Panc1 (cell line): ENCODE measurements around the gene HESX1. TPM values are rescaled to one million over a fixed set of nuclear protein-coding genes. Genes with fewer than 3 reads are reported as not detected.

Source experiments
- ATAC-seq: fragments of 200-7000 bp; cut with Tn5 transposase; 2 replicates; pipeline ENCODE4 v1.9.1; 2020; ENCODE audit warnings: mild to moderate bottlenecking, moderate library complexity
- BruUV-seq: library from RNA; stranded (reverse); fragments of 400-500 nt; replicated peaks from 2 replicates; lab custom pipeline; 2021; lab: Mats Ljungman, UMichigan
- CTCF ChIA-PET: fragments of 300-600 bp; sonication (Branson Sonifier 250); formaldehyde crosslinking; loops from one replicate; lab custom pipeline; 2022; ENCODE audit warnings: antibody characterized with exemption; lab: Charles Lee
- POLR2A ChIA-PET: fragments of 300-600 bp; sonication (Branson Sonifier 250); formaldehyde crosslinking; loops from one replicate; lab custom pipeline; 2022; ENCODE audit warnings: antibody characterized with exemption; lab: Charles Lee
- DNase-seq: peaks from one replicate; pipeline ENCODE4 v3.0.0-alpha.2; 2010; ENCODE audit warnings: low read depth, low spot score
- H3K27ac ChIP-seq: 2 replicates; pipeline ENCODE4 v1.5.1; 2011; ENCODE audit warnings: mild to moderate bottlenecking, low read length, inconsistent platforms
- H3K27me3 ChIP-seq: fragments of 200-500 bp; sonication (Bioruptor generic); 2 replicates; pipeline ENCODE4 v1.6.0; 2014; ENCODE audit warnings: low read length, inconsistent platforms; ENCODE audit not compliant: control insufficient read depth, insufficient read depth
- H3K36me3 ChIP-seq: fragments of 200-500 bp; sonication (Bioruptor generic); 2 replicates; pipeline ENCODE4 v1.5.1; 2014; ENCODE audit warnings: inconsistent platforms, mild to moderate bottlenecking, low read length, moderate library complexity; ENCODE audit not compliant: control insufficient read depth, insufficient read depth
- H3K4me1 ChIP-seq: 2 replicates; pipeline ENCODE4 v1.5.1; 2011; ENCODE audit warnings: inconsistent platforms, mild to moderate bottlenecking, low read length, moderate library complexity; ENCODE audit not compliant: control insufficient read depth, insufficient read depth
- H3K4me3 ChIP-seq, 2 experiments: 2 replicates each; pipeline ENCODE4 v1.5.1; 2011 to 2012; ENCODE audit warnings: low read depth in 2 of 2, low read length in 2 of 2, mild to moderate bottlenecking in 2 of 2, inconsistent platforms in 1 of 2, moderate library complexity in 1 of 2
- H3K9me3 ChIP-seq: fragments of 200-500 bp; sonication (Bioruptor generic); 2 replicates; pipeline ENCODE4 v1.5.1; 2014; ENCODE audit warnings: low read depth, mild to moderate bottlenecking, inconsistent platforms, low read length, moderate library complexity; ENCODE audit not compliant: control insufficient read depth, insufficient read depth
- POLR2AphosphoS5 ChIP-seq: IDR thresholded peaks from 2 replicates; pipeline ENCODE4 v1.6.1; 2012; ENCODE audit warnings: mild to moderate bottlenecking, low read depth, low read length, moderate library complexity
- SIN3A ChIP-seq: IDR thresholded peaks from 2 replicates; pipeline ENCODE4 v1.6.1; 2012; ENCODE audit warnings: low read depth, mild to moderate bottlenecking, low read length, moderate library complexity, borderline replicate concordance; ENCODE audit not compliant: insufficient read depth
- TCF7L2 ChIP-seq: IDR thresholded peaks from 2 replicates; pipeline ENCODE4 v1.6.1; 2011; ENCODE audit warnings: mild to moderate bottlenecking, low read depth, low read length, inconsistent platforms
- in situ Hi-C: cut with HindIII; loops from 2 replicates; pipeline ENCODE4 v1.10.0; 2016; ENCODE audit warnings: low sequenced_read_pairs, low pct_unique_long_range_greater_than_20kb
- intact Hi-C: fragments of 100-400 bp; cut with micrococcal nuclease; formaldehyde crosslinking; loops from one replicate; pipeline ENCODE4 v1.10.0; 2022; ENCODE audit not compliant: unreplicated experiment
- total RNA-seq: library from RNA; stranded (reverse); gene quantifications from one replicate; pipeline ENCODE4 v1.2.1, GENCODE V29; 2021; ENCODE audit not compliant: unreplicated experiment
- TF ChIP-seq, protein P1 (sequence below): fragments of 450-650 bp; IDR thresholded peaks from 2 replicates; pipeline ENCODE4 v1.5.1; 2017; ENCODE audit warnings: mild to moderate bottlenecking
- TF ChIP-seq, protein P2 (sequence below), 2 experiments: IDR thresholded peaks; 2 replicates each; pipeline ENCODE4 v1.6.1; 2011 to 2012; ENCODE audit warnings: low read depth in 2 of 2, control low read depth in 1 of 2, low read length in 1 of 2, mild to moderate bottlenecking in 1 of 2, moderate library complexity in 1 of 2; ENCODE audit not compliant: insufficient read depth in 1 of 2

Gene HESX1
- total RNA-seq, 1 experiment from 2014 or later, result 1.1 TPM

DNA sequence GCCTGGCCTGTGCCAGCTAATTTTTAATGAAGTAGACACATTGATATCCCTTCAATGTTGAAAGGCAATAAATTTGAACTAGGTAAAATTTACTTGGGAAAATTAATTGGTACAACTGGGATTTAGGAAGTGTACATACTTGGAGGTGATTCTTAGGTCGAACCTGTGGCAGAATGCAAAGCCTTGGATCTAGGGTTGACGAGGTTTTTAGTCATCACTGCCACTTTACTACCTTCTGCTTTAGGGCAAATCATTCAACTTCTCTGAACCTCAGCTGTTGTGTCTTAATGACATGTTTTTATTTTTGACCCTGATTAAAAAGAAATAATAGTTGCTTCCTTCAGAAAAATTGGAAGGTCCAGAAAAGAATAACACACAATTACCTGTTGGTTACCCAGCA, 30.2 kb upstream of the HESX1 start:
- no peak for DNase-seq
- Histone ChIP-seq H3K27ac (0 out of 2 replicates have a peak overlapping the region, but pooled peaks have one; percentile 4), H3K9me3 (no peaks in the 10 kb centered on the region), H3K36me3 (no peaks in the 10 kb centered on the region; the same call in 1 of the 2 replicates), H3K4me1 (peaks cover 21% of the 10 kb centered on the region), H3K27me3 (no peaks in the 10 kb centered on the region), H3K4me3 (no peak overlapping the region)
- no TSS peak for BruUV-seq
- intact Hi-C loops, result no loop called here
- CTCF ChIA-PET, result no interaction called here
- TF ChIP-seq POLR2AphosphoS5 (no peak), SIN3A (no peak), TCF7L2 (no peak)
- TF ChIP-seq, protein P1, sequence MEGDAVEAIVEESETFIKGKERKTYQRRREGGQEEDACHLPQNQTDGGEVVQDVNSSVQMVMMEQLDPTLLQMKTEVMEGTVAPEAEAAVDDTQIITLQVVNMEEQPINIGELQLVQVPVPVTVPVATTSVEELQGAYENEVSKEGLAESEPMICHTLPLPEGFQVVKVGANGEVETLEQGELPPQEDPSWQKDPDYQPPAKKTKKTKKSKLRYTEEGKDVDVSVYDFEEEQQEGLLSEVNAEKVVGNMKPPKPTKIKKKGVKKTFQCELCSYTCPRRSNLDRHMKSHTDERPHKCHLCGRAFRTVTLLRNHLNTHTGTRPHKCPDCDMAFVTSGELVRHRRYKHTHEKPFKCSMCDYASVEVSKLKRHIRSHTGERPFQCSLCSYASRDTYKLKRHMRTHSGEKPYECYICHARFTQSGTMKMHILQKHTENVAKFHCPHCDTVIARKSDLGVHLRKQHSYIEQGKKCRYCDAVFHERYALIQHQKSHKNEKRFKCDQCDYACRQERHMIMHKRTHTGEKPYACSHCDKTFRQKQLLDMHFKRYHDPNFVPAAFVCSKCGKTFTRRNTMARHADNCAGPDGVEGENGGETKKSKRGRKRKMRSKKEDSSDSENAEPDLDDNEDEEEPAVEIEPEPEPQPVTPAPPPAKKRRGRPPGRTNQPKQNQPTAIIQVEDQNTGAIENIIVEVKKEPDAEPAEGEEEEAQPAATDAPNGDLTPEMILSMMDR, result no peak
- TF ChIP-seq, protein P2, sequence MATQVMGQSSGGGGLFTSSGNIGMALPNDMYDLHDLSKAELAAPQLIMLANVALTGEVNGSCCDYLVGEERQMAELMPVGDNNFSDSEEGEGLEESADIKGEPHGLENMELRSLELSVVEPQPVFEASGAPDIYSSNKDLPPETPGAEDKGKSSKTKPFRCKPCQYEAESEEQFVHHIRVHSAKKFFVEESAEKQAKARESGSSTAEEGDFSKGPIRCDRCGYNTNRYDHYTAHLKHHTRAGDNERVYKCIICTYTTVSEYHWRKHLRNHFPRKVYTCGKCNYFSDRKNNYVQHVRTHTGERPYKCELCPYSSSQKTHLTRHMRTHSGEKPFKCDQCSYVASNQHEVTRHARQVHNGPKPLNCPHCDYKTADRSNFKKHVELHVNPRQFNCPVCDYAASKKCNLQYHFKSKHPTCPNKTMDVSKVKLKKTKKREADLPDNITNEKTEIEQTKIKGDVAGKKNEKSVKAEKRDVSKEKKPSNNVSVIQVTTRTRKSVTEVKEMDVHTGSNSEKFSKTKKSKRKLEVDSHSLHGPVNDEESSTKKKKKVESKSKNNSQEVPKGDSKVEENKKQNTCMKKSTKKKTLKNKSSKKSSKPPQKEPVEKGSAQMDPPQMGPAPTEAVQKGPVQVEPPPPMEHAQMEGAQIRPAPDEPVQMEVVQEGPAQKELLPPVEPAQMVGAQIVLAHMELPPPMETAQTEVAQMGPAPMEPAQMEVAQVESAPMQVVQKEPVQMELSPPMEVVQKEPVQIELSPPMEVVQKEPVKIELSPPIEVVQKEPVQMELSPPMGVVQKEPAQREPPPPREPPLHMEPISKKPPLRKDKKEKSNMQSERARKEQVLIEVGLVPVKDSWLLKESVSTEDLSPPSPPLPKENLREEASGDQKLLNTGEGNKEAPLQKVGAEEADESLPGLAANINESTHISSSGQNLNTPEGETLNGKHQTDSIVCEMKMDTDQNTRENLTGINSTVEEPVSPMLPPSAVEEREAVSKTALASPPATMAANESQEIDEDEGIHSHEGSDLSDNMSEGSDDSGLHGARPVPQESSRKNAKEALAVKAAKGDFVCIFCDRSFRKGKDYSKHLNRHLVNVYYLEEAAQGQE (IDR thresholded peaks at IDR 0.05; ENCODE audit: insufficient read depth in 1 of 2, low read depth in 2 of 2, low read length in 1 of 2), result no peak
- in situ Hi-C loops, result no loop called here
- POLR2A ChIA-PET, result interaction anchor here (0.6 kb wide), 1 partner anchor 123 kb away, joined by 3 read pairs; no protein-coding TSS in a partner anchor
- no peak for ATAC-seq

DNA sequence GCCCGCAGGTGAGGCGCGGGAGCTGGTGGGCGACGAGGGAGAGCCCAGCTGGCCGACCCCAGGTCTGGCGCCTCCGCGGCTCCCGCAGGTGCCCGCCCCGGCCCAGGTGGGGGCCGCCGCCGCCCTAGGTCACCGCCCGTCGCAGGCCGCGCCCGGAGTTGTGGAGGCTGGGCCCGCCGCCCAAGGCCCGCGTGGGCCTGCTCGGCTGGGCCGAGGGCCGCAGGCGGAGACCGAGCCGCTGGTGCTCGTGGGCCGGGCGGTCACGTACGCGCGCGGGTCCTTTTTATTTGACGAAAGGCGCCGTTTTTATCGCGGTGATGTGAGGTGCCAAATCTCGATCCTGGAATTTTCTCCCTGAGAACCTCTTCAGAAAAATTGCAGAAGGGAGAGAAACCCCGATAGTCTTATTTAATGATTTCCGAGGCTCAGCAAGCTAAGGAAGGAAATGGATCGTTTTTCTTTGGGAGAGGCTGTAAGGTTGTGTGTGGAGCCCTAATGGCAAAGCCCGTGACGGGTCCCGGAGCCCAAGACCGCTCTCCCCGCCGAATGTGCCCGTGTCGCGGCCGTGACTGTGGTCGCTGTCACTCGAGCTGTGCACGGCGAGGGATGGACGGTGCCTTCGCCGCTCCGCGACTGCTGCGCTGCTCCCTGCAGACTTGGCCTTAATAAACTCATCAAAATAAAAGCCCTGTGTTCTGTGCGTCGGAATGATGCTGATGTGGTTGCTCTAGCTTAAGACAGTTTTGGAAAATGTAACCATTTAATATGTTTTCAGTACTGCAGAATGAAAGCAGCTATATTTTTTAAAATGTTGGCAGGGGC, 28.4 kb upstream of the HESX1 start:
- POLR2A ChIA-PET, result no interaction called here
- BruUV-seq, result no TSS peak
- TF ChIP-seq, protein P2 (IDR thresholded peaks at IDR 0.05; ENCODE audit: insufficient read depth in 1 of 2, low read depth in 2 of 2, low read length in 1 of 2), result no peak
- TF ChIP-seq, protein P1, result no peak
- TF ChIP-seq TCF7L2, result no peak
- no peak for TF ChIP-seq SIN3A
- TF ChIP-seq POLR2AphosphoS5, result no peak
- no peaks in the 10 kb centered on the region; the same call in 1 of the 2 replicates for H3K36me3 ChIP-seq
- CTCF ChIA-PET, result no interaction called here
- in situ Hi-C loops (no loop called here), intact Hi-C loops (loop anchor here (10.0 kb wide), 1 partner anchor 123 kb away; no protein-coding TSS in a partner anchor)
- H3K4me1 ChIP-seq, result peaks cover 19% of the 10 kb centered on the region
- H3K27me3 ChIP-seq, result no peaks in the 10 kb centered on the region
- H3K4me3 ChIP-seq, result peak overlapping the region; percentile 86 to 87
- no peaks in the 10 kb centered on the region for H3K9me3 ChIP-seq
- peak overlapping the region; percentile 84 for H3K27ac ChIP-seq
- peak; percentile 74 for ATAC-seq
- DNase-seq, result no peak
